Stromal cell of bone marrow (primary cell): ENCODE measurements around the gene MYO1E.
"Not testable (repeated sequence)": the region's sequence is repeated elsewhere in the genome, so short reads cannot be mapped to it uniquely, and the experiment has no call there.

Experiments used
- DNase-seq: peaks from one replicate; pipeline ENCODE4 v3.0.0-alpha.2; 2012; ENCODE audit warnings: low read depth

Gene MYO1E

DNA sequence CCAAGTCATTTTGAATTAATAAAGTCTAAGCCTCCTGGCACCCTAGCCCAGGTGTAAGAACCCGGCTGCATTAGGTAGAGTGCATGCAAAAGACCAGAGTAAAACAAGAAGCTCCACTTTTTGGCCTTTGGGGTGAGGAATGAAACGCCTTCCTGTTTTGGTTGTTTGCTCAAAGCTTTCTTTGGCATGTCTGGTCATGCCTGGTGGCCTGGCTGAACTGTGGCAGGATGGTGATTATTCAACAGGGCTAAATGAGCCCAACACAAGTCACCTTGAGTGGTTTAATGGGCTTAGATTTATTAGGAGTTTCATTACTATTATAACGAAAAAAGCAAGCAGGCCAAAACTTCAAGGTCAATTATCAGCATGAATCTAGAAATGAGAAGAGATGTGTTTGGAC is 206.9 kb downstream of the MYO1E start:
- no peak for DNase-seq

DNA sequence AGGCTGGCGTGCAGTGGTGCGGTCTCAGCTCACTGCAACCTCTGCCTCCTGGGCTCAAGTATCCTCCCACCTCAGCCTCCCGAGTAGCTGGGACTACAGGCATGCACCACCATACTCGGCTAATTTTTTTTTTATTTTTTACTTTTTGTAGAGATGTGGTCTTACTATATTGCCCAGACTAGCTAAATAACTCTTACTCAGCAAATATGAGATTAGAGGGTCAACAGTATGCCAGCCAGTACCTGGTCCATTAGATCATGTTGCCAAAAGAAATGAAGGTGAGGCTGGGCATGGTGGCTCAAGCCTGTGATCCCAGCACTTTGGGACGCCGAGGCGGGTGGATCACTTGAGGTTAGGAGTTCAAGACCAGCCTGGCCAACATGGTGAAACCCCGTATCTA is 210.6 kb downstream of the MYO1E start:
- DNase-seq = not testable (repeated sequence)

DNA sequence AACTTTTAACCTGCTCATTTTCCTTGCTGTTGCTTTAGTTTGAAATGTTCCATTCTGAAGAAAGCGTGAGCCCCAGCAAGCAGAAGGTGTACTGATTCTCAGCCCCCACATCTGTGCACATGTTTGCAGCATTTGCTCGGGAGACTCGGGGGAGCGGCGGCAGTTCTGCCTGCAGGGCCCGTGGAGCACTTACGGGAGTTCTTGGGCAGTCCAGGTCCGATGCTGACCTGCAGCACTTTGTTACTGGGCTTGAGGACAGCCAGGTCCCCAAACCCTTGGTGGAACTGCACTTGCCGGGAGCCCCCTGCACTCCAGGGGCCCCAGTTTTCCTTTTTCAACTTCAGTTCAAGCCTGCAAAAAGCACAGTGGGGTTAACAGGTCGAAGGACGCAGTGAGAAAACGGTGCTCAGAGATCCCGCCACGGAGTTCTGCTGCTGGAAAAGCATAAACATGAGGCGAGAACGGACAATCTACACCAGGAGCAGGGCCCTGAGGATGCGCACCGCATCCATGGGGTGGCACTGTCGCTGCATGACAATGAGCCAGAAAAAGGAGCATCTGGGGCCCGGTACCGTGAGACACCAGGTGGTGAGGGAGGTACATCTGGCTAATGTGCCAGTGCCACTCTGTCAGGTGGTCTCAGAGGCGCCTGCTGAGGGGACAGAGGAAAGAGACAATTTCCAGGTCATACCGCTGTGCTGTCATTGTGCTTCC is 211.6 kb downstream of the MYO1E start:
- DNase-seq = no peak

- no peak for DNase-seq
Observed at GRCh38 chr15:59159210-59159609, 213.5 kb downstream of the MYO1E start.

DNA sequence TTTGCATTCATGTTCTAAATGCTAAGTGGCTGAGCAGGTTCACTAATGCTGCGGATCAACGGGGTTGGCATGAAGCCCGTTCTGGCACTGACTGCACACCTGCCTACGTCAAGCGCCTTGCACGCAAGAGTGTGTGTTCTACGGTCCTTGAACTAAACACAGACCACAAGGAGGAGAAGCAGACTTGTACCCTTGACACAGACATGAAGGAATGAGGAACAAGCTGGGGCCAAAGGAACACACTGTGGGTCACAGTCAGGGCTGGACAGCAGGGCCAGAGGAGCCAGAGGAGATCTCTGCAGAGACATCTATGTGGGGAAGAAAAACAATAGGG is 214.0 kb downstream of the MYO1E start:
- DNase-seq = no peak

- no peak for DNase-seq
Observed at GRCh38 chr15:59157840-59158700, 214.6 kb downstream of the MYO1E start.

- DNase-seq = no peak
Observed at GRCh38 chr15:59157396-59157795, 215.3 kb downstream of the MYO1E start.

- DNase-seq = no peak
Observed at GRCh38 chr15:59155431-59155830, 217.2 kb downstream of the MYO1E start.

GRCh38 chr15:59154243-59154642 is 218.4 kb downstream of the MYO1E start:
- DNase-seq = no peak

- no peak for DNase-seq
Observed at GRCh38 chr15:59153466-59153865, 219.2 kb downstream of the MYO1E start.

- DNase-seq = no peak
Observed at GRCh38 chr15:59152694-59153450, 219.8 kb downstream of the MYO1E start.

DNA sequence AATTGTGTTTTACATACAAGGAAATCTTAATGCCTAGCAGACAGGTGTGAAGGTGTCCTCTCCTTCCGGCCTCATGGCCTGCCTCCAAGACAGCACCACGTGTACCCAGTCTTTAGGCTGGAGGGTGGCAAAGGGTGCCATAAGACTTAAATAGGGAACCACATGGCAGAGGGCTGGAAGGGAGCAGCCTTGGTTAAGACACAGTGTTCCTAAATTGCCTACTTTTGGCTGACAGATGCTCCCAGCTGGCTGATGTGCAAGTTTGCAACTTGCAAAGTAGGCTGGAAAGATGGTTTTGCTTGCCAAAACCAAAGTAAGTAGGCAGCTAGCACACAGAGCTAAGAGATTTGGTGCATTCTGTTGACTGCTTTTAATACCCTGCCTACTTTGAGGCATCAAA is 222.5 kb downstream of the MYO1E start:
- DNase-seq = no peak

- DNase-seq = peak; percentile 33
Observed at GRCh38 chr15:59148153-59148833, 224.4 kb downstream of the MYO1E start.

DNA sequence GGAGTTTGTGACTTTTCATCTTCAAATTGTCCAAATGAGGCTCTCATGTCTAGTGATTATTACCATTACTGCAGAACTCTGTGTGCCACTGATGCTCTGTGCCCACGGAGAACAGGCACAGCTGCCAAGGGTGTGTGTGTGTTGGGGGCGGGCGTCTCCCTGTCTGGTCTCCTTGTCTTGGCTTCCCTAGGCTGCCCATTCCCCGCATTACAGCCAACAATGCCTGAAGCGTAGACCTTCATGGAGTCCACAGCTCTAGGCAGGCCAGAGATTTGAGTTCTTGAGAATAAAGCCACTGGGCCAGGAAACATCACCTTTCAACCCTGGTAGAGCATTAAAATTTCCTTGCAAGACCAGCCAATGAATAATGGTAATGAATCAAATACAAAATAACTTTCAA is 225.0 kb downstream of the MYO1E start:
- DNase-seq = no peak

DNA sequence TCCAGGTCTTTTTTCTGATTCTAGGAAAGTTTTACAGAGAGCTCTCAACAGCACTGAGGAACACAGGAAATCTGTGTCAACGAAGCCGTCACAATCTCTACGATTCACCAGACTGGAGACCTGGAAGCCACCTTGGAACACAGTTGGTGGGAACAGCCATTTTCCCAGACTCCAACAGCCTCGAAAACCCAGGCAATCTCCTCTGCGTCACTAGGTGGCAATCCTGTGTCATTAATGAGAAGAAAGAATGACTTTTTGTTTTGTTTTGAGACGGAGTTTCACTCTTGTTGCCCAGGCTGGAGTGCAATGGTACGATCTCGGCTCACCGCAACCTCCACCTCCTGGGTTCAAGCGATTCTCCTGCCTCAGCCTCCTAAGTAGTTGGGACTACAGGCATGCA is 228.1 kb downstream of the MYO1E start:
- not testable (repeated sequence) for DNase-seq

GRCh38 chr15:59143281-59143680 is 229.4 kb downstream of the MYO1E start:
- no peak for DNase-seq

GRCh38 chr15:59140422-59141226 is 232.0 kb downstream of the MYO1E start:
- no peak for DNase-seq

GRCh38 chr15:59138243-59138642 is 234.4 kb downstream of the MYO1E start:
- DNase-seq = no peak

DNA sequence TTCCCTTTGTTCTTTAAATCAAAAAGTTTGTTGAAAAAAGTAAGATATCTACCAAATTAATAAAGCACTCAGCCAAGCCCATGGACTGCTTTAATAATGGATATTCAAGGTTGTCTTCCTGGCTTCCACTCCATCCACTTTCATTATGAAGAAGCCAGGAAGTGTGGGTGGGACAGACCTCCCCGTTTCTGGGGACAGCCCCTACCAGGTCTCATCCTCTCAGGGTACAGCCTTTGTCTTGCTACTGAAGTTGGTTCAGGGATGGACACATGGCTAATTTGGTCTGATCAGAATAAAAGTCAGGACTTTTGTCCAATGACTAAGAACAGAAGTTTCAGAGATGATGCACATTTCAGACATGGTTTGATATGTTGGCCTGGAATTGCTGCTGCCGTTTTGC is 235.1 kb downstream of the MYO1E start:
- no peak for DNase-seq

- no peak for DNase-seq
Observed at GRCh38 chr15:59133929-59134427, 238.7 kb downstream of the MYO1E start.

- no peak for DNase-seq
Observed at GRCh38 chr15:59131969-59132562, 240.6 kb downstream of the MYO1E start.
